ENCODE results near the gene TIMP2.
A peak's percentile ranks its signal among the peaks of the same experiment; 100 is the strongest.

TIMP2 gene

GRCh38 chr17:78925234-78925633, at the start of gene TIMP2:
TIMP2 (minus strand) TSS chr17:78925387; CDS start chr17:78925088, 299 bp downstream.
- no peaks in the 10 kb centered on the region for H3K36me3 ChIP-seq (ENCODE audit: control insufficient read depth, insufficient read depth, low read length)
- H3K4me1 ChIP-seq (ENCODE audit: control insufficient read depth, insufficient read depth, low read length), result peaks cover 20% of the 10 kb centered on the region
- peak within 1 kb of the TSS; percentile 54 for H3K9ac ChIP-seq (ENCODE audit: low read length)
- no peak within 1 kb of the TSS for H3K27ac ChIP-seq (ENCODE audit: low read depth, low read length)
- no peaks in the 10 kb centered on the region for H3K27me3 ChIP-seq (ENCODE audit: control insufficient read depth, insufficient read depth, low read length)
- peak within 1 kb of the TSS; percentile 71 for H3K4me3 ChIP-seq (ENCODE audit: low read depth, low read length)
- no peaks in the 10 kb centered on the region for H3K9me3 ChIP-seq (ENCODE audit: control insufficient read depth, insufficient read depth, low read depth, low read length)

GRCh38 chr17:78973792-78974520, 48.8 kb upstream of the TIMP2 start:
- no peaks in the 10 kb centered on the region for H3K36me3 ChIP-seq (ENCODE audit: control insufficient read depth, insufficient read depth, low read length)
- H3K9ac ChIP-seq (ENCODE audit: low read length), result no peak overlapping the region
- no peak overlapping the region for H3K27ac ChIP-seq (ENCODE audit: low read depth, low read length)
- no peak overlapping the region for H3K4me3 ChIP-seq (ENCODE audit: low read depth, low read length)
- H3K9me3 ChIP-seq (ENCODE audit: control insufficient read depth, insufficient read depth, low read depth, low read length), result no peaks in the 10 kb centered on the region
- peaks cover 17% of the 10 kb centered on the region; the same call in 1 of the 2 replicates for H3K4me1 ChIP-seq (ENCODE audit: control insufficient read depth, insufficient read depth, low read length)
- H3K27me3 ChIP-seq (ENCODE audit: control insufficient read depth, insufficient read depth, low read length), result no peaks in the 10 kb centered on the region

- no peak overlapping the region for H3K27ac ChIP-seq (ENCODE audit: low read depth, low read length)
Observed at GRCh38 chr17:78973196-78973595, 48.0 kb upstream of the TIMP2 start.

GRCh38 chr17:78972507-78973105, 47.4 kb upstream of the TIMP2 start:
- H3K9ac ChIP-seq (ENCODE audit: low read length), result no peak overlapping the region
- H3K27me3 ChIP-seq (ENCODE audit: control insufficient read depth, insufficient read depth, low read length), result no peaks in the 10 kb centered on the region
- H3K9me3 ChIP-seq (ENCODE audit: control insufficient read depth, insufficient read depth, low read depth, low read length), result no peaks in the 10 kb centered on the region
- no peak overlapping the region for H3K4me3 ChIP-seq (ENCODE audit: low read depth, low read length)
- H3K27ac ChIP-seq (ENCODE audit: low read depth, low read length), result no peak overlapping the region
- peaks cover 17% of the 10 kb centered on the region; the same call in 1 of the 2 replicates for H3K4me1 ChIP-seq (ENCODE audit: control insufficient read depth, insufficient read depth, low read length)
- H3K36me3 ChIP-seq (ENCODE audit: control insufficient read depth, insufficient read depth, low read length), result no peaks in the 10 kb centered on the region

More at GRCh38 chr17:78973196-78973595, 48.0 kb upstream of the TIMP2 start:
- Histone ChIP-seq H3K9ac (ENCODE audit: low read length) (no peak overlapping the region), H3K36me3 (ENCODE audit: control insufficient read depth, insufficient read depth, low read length) (no peaks in the 10 kb centered on the region), H3K4me1 (ENCODE audit: control insufficient read depth, insufficient read depth, low read length) (peaks cover 17% of the 10 kb centered on the region; the same call in 1 of the 2 replicates), H3K4me3 (ENCODE audit: low read depth, low read length) (no peak overlapping the region), H3K9me3 (ENCODE audit: control insufficient read depth, insufficient read depth, low read depth, low read length) (no peaks in the 10 kb centered on the region), H3K27me3 (ENCODE audit: control insufficient read depth, insufficient read depth, low read length) (no peaks in the 10 kb centered on the region)

- H3K27me3 ChIP-seq (ENCODE audit: control insufficient read depth, insufficient read depth, low read length), result no peaks in the 10 kb centered on the region
- no peak overlapping the region for H3K9ac ChIP-seq (ENCODE audit: low read length)
- no peaks in the 10 kb centered on the region for H3K36me3 ChIP-seq (ENCODE audit: control insufficient read depth, insufficient read depth, low read length)
- H3K4me1 ChIP-seq (ENCODE audit: control insufficient read depth, insufficient read depth, low read length), result peaks cover 17% of the 10 kb centered on the region; the same call in 1 of the 2 replicates
- H3K4me3 ChIP-seq (ENCODE audit: low read depth, low read length), result no peak overlapping the region
- H3K9me3 ChIP-seq (ENCODE audit: control insufficient read depth, insufficient read depth, low read depth, low read length), result no peaks in the 10 kb centered on the region
- H3K27ac ChIP-seq (ENCODE audit: low read depth, low read length), result no peak overlapping the region
Observed at GRCh38 chr17:78971756-78972506, 46.7 kb upstream of the TIMP2 start.

- peaks cover 16% of the 10 kb centered on the region; the same call in 1 of the 2 replicates for H3K4me1 ChIP-seq (ENCODE audit: control insufficient read depth, insufficient read depth, low read length)
- H3K4me3 ChIP-seq (ENCODE audit: low read depth, low read length), result no peak overlapping the region
- no peaks in the 10 kb centered on the region for H3K9me3 ChIP-seq (ENCODE audit: control insufficient read depth, insufficient read depth, low read depth, low read length)
- H3K27ac ChIP-seq (ENCODE audit: low read depth, low read length), result no peak overlapping the region
- no peak overlapping the region for H3K9ac ChIP-seq (ENCODE audit: low read length)
- no peaks in the 10 kb centered on the region for H3K36me3 ChIP-seq (ENCODE audit: control insufficient read depth, insufficient read depth, low read length)
- H3K27me3 ChIP-seq (ENCODE audit: control insufficient read depth, insufficient read depth, low read length), result no peaks in the 10 kb centered on the region
Observed at GRCh38 chr17:78970834-78971755, 45.9 kb upstream of the TIMP2 start.

- Histone ChIP-seq H3K4me3 (ENCODE audit: low read depth, low read length) (no peak overlapping the region), H3K9me3 (ENCODE audit: control insufficient read depth, insufficient read depth, low read depth, low read length) (no peaks in the 10 kb centered on the region), H3K4me1 (ENCODE audit: control insufficient read depth, insufficient read depth, low read length) (peaks cover 9% of the 10 kb centered on the region; the same call in 1 of the 2 replicates), H3K9ac (ENCODE audit: low read length) (no peak overlapping the region), H3K36me3 (ENCODE audit: control insufficient read depth, insufficient read depth, low read length) (no peaks in the 10 kb centered on the region), H3K27me3 (ENCODE audit: control insufficient read depth, insufficient read depth, low read length) (no peaks in the 10 kb centered on the region), H3K27ac (ENCODE audit: low read depth, low read length) (no peak overlapping the region)
Observed at GRCh38 chr17:78969865-78970264, 44.7 kb upstream of the TIMP2 start.

- H3K36me3 ChIP-seq (ENCODE audit: control insufficient read depth, insufficient read depth, low read length), result no peaks in the 10 kb centered on the region
- no peak overlapping the region for H3K9ac ChIP-seq (ENCODE audit: low read length)
- no peaks in the 10 kb centered on the region for H3K27me3 ChIP-seq (ENCODE audit: control insufficient read depth, insufficient read depth, low read length)
- no peak overlapping the region for H3K4me3 ChIP-seq (ENCODE audit: low read depth, low read length)
- no peaks in the 10 kb centered on the region for H3K9me3 ChIP-seq (ENCODE audit: control insufficient read depth, insufficient read depth, low read depth, low read length)
- H3K27ac ChIP-seq (ENCODE audit: low read depth, low read length), result no peak overlapping the region
- peaks cover 2% of the 10 kb centered on the region; the same call in 1 of the 2 replicates for H3K4me1 ChIP-seq (ENCODE audit: control insufficient read depth, insufficient read depth, low read length)
Observed at GRCh38 chr17:78967782-78968362, 42.7 kb upstream of the TIMP2 start.

- Histone ChIP-seq H3K36me3 (ENCODE audit: control insufficient read depth, insufficient read depth, low read length) (no peaks in the 10 kb centered on the region), H3K9ac (ENCODE audit: low read length) (no peak overlapping the region), H3K27me3 (ENCODE audit: control insufficient read depth, insufficient read depth, low read length) (no peaks in the 10 kb centered on the region), H3K4me1 (ENCODE audit: control insufficient read depth, insufficient read depth, low read length) (peaks cover 2% of the 10 kb centered on the region; the same call in 1 of the 2 replicates), H3K9me3 (ENCODE audit: control insufficient read depth, insufficient read depth, low read depth, low read length) (no peaks in the 10 kb centered on the region), H3K27ac (ENCODE audit: low read depth, low read length) (no peak overlapping the region), H3K4me3 (ENCODE audit: low read depth, low read length) (no peak overlapping the region)
Observed at GRCh38 chr17:78966910-78967600, 41.9 kb upstream of the TIMP2 start.
